OCI-LY3 (cell line): ENCODE measurements around the gene SLC24A1.

Experiments
- EZH2phosphoT487 ChIP-seq: fragments of 200-600 bp; shearing (Covaris generic); IDR thresholded peaks from 2 replicates; pipeline ENCODE4 v1.6.1; 2018; ENCODE audit warnings: antibody characterized with exemption, mixed run types, low read depth
- TF ChIP-seq, protein P1 (sequence below): fragments of 200-600, 300-600 bp; sonication (generic); IDR thresholded peaks from 2 replicates; pipeline ENCODE4 v1.5.1; 2014; ENCODE audit warnings: antibody characterized with exemption, low read length, low read depth

DNA sequence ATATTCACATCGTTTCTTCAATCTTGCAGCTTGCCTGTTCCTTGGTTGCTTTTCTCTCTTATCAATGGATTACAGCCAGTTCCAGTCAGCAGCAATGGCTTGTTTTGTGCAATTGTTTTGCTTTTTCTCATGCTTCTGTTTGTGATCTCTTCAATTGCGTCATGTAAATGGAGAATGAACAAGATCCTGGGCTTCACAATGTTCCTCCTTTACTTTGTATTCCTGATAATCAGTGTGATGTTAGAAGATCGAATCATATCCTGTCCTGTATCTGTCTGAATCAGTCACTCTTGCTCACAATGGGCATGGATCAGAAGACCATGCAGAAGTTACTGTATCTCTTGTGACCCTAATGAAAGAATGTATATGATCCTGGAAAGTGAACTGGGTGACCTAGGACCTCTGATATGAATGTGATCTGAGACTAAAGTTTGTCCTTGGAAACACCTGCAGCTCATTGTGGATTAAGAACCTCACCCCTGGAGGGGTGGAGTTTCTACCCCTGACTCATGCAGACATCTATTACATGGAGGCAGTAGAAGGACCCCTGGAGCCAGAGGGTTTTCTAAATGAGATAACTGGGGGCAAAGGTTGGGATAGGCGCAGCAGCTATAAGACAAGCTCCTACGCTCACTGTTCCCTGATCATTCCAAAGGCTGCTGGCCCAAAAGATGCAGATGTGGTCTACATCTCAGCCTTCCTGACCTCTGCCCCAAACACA lies 32.2 kb downstream of the SLC24A1 start:
- TF ChIP-seq, protein P1, sequence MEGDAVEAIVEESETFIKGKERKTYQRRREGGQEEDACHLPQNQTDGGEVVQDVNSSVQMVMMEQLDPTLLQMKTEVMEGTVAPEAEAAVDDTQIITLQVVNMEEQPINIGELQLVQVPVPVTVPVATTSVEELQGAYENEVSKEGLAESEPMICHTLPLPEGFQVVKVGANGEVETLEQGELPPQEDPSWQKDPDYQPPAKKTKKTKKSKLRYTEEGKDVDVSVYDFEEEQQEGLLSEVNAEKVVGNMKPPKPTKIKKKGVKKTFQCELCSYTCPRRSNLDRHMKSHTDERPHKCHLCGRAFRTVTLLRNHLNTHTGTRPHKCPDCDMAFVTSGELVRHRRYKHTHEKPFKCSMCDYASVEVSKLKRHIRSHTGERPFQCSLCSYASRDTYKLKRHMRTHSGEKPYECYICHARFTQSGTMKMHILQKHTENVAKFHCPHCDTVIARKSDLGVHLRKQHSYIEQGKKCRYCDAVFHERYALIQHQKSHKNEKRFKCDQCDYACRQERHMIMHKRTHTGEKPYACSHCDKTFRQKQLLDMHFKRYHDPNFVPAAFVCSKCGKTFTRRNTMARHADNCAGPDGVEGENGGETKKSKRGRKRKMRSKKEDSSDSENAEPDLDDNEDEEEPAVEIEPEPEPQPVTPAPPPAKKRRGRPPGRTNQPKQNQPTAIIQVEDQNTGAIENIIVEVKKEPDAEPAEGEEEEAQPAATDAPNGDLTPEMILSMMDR, result no peak
- TF ChIP-seq EZH2phosphoT487, result no peak
